WI38 (cell line): ENCODE data around the gene NEK11.

Experiments used
- H3K4me3 ChIP-seq: 2 replicates; pipeline ENCODE4 v1.5.1; 2011; ENCODE audit warnings: low read depth, mild to moderate bottlenecking, control low read depth, low read length
- CTCF ChIP-seq: IDR thresholded peaks from 2 replicates; pipeline ENCODE4 v1.5.1; 2012; ENCODE audit warnings: low read depth, mild to moderate bottlenecking, control low read depth, low read length

NEK11 gene

GRCh38 chr3:131082246-131082645 lies 55.6 kb downstream of the NEK11 start:
- H3K4me3 ChIP-seq = no peak overlapping the region
- no peak for TF ChIP-seq CTCF

- no peak overlapping the region for H3K4me3 ChIP-seq
- TF ChIP-seq CTCF = no peak
Observed at GRCh38 chr3:131082871-131083863, 56.5 kb downstream of the NEK11 start.

- TF ChIP-seq CTCF = no peak
- no peak overlapping the region for H3K4me3 ChIP-seq
Observed at GRCh38 chr3:131091768-131092167, 65.1 kb downstream of the NEK11 start.

- TF ChIP-seq CTCF = no peak
- no peak overlapping the region for H3K4me3 ChIP-seq
Observed at GRCh38 chr3:131107637-131108433, 81.2 kb downstream of the NEK11 start.

GRCh38 chr3:131109156-131109555 lies 82.5 kb downstream of the NEK11 start:
- H3K4me3 ChIP-seq = no peak overlapping the region
- TF ChIP-seq CTCF = no peak

GRCh38 chr3:131110087-131110486 lies 83.4 kb downstream of the NEK11 start:
- TF ChIP-seq CTCF = no peak
- no peak overlapping the region for H3K4me3 ChIP-seq

- TF ChIP-seq CTCF = no peak
Observed at GRCh38 chr3:131114256-131114655, 87.6 kb downstream of the NEK11 start.

More at GRCh38 chr3:131114256-131114655, 87.6 kb downstream of the NEK11 start:
- no peak overlapping the region for H3K4me3 ChIP-seq
